AG08395 (cell line): ENCODE results near the gene FES.
"Not testable (repeated sequence)": the region's sequence is repeated elsewhere in the genome, so short reads cannot be mapped to it uniquely, and the experiment has no call there.

Experiments used
- DNase-seq: peaks from one replicate; pipeline ENCODE4 v3.0.0; 2012; ENCODE audit warnings: mixed read lengths, low spot score

The FES gene

DNA sequence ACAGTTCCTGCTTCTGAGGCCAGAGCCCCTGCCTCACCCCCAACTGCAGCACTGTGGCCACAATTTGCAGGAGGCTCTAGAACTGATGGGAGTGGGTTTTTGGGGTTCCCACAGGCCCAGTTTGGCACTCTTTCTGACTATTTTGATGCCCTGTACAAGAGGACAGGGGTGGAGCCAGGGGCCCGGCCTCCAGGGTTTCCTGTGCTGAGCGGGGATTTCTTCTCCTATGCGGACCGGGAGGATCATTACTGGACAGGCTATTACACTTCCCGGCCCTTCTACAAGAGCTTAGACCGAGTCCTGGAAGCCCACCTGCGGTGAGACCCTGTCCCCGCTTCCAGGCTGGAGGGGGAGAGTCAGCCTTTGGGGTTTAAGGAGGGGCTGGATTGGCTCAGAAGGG is 25.7 kb downstream of the FES start:
- no peak for DNase-seq

DNA sequence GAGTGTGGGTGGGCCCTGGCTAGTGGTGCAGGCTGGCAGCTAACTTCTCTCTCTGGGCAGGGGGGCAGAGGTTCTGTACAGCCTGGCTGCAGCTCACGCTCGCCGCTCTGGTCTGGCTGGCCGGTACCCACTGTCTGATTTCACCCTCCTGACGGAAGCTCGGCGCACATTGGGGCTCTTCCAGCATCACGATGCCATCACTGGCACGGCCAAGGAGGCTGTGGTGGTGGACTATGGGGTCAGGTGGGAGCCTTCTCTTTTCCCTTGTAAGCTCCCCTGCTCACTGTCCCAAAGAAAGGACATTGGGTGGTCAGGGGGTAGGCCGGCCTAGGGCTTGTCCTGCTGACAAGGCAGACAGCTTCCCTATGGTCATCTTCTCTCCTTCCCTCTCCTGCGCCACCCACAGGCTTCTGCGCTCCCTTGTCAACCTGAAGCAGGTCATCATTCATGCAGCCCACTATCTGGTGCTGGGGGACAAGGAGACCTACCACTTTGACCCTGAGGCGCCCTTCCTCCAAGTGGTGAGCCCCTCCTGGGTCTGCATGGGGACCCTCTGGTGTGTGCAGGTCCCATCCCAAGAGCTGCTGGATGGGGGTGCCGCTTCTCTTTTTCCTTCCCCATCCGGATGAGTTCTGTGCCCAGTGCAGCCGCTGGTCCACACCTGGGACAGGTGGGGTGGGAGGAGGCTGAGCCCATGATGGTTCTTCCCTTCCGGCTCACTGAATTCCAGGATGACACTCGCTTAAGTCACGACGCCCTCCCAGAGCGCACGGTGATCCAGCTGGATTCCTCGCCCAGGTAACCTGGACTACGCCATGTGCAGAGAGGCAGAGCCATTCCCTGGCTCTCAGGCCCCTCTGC is 26.4 kb downstream of the FES start:
- no peak for DNase-seq

DNA sequence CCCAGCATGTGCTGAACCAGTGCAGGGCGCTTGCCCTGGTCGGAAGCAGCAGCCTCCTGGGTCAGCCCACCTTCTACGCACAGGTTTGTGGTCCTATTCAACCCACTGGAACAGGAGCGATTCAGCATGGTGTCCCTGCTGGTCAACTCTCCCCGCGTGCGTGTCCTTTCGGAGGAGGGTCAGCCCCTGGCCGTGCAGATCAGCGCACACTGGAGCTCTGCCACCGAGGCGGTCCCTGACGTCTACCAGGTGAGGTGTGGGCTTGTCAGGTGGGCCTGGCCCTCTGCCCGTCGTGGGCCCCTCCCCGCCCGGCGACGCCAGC is 27.0 kb downstream of the FES start:
- no peak for DNase-seq

DNA sequence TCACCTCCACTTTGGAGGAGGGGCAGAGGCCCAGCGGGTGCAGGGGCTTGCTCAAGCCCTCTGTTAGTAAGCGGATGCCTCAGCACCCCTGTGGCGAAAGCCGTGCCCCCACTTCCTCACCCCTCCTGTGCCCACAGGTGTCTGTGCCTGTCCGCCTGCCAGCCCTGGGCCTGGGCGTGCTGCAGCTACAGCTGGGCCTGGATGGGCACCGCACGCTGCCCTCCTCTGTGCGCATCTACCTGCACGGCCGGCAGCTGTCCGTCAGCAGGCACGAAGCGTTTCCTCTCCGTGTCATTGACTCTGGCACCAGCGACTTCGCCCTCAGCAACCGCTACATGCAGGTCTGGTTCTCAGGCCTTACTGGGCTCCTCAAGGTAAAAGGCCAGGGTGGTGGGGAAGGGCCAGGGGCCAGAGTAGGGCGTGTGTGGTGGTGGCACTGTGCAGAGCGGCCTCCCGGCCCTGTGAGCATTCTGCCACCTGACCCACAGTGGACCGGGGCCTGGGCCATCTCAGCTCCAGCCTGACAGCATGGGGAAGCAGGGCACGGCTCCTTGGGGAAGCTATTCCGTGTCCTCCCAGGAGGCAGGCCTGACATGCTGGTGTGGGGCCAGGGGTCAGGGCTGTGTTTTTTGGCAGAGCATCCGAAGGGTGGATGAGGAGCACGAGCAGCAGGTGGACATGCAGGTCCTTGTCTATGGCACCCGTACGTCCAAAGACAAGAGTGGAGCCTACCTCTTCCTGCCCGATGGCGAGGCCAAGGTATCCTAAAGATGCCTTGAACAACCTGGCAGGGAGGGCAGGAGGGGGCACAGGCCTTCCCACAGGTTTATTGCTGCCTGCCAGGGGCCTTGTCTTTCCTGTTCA is 27.8 kb downstream of the FES start:
- no peak for DNase-seq

DNA sequence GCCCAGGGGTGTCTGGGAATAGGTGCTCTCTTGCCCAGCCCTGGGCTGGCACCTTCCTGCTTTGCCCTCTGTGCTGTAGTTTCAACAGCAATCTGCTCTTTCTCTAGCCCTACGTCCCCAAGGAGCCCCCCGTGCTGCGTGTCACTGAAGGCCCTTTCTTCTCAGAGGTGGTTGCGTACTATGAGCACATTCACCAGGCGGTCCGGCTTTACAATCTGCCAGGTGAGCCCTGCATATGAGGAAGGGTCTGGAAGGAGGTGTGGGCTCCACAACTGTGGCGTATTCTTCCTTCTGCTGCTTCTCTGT is 28.4 kb downstream of the FES start:
- no peak for DNase-seq

DNA sequence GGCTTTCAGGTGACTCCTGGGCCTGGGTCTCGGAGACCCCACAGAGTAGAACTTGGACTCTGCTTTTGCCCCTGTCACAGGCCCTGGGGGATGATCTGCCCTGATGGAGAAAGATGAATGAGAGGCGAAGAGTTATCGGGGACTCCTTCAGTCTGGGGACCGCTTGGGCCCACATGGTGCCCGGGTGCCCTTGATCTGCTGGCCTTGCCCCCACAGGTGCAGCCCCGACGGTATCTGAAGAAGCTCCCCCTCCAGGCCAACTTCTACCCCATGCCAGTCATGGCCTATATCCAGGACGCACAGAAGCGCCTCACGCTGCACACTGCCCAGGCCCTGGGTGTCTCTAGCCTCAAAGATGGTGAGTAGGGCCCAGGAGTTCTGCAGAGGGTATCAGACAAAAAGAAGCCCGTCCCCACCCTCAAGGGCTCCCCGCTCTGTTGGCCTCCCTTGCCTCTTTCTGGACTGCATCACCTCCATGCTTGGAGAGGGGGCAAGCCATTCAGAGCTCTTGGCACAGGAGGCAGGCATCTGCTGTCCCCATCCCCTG is 29.2 kb downstream of the FES start:
- no peak for DNase-seq

DNA sequence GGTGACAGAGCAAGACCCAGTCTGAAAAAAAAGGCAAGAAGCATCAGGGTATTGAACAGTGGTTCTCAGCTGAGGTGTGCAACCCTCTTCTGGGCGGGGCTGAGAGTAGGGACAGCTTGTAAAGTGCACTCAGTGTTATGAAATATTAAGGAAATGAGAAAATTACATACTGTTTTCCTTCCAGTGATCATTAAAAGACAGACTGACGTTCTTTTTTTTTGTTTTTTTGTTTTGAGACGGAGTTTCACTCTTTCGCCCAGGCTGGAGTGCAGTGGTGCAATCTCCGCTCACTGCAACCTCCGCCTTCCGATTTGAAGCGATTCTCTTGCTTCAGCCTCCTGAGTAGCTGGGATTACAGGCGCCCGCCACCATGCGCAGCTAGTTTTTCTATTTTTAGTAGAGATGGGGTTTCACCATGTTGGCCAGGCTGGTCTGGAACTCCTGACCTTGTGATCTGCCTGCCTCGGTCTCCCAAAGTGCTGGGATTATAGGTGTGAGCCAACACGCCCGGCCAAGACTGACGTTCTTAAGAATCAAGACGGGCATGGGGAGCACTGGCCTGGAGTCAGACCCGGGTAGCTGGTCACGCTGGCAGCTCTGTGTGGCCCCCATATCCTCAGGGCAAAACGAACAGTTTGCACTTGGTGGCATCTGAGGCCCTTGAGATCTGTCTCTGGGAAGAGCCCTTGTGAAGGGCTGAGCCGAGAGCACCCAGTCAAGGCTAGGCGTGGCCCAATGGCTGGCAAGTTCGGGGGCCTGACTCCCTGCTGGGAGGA is 30.2 kb downstream of the FES start:
- no peak for DNase-seq

DNA sequence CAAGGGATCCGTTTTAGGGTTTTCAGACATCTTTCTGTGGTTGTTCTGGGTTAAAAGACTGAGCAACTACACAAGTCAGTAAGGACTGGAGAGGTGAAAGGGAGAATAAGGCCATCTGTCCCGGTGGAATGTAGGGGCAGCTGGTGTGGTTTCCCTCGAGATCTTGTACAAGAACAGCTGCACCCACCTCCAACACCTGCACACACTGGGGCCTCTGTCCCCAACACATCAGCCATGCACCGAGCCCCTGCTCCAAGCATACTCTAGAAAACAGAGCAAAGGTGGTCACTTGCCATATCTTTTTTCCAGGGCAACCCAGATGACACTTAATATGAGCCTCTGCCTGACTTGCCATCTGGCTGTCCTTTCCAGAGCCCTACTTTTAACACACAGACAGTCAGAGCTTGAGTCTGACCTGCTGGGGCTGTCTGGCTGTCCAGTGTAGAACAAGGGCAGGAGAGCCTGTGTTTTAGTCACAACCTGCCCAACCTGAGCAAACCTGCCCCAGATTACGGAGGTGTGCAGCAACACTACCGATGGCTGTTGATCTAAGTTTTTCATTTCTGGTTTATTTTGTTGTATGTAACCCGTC is 31.0 kb downstream of the FES start:
- DNase-seq: no peak

DNA sequence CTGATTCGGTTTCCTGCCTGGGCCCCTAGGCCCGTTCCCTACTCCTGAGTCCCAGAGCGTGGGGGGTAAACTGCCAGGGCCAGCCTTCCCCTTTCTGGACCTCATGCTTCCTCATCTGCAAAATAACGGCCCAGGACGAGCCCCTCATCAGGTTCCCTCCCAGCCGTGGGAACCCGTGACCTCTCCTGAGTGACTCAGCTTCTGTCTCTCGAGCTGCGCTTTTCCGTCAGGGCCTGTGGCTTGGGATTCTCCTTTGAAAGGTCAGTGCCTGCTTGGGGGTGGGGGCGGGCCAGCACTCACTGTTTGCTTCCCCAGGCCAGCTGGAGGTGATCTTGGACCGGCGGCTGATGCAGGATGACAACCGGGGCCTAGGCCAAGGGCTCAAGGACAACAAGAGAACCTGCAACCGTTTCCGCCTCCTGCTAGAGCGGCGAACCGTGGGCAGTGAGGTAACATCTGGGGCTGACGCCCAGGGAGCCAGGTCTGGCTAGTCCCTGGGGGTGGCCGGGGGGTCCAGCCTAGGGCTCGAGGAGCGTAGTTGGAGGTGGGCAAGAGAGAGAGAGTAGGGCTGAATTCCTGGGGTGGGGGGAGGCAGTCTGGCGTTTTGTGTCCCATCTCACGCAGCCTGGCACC is 31.6 kb downstream of the FES start:
- DNase-seq: no peak

DNA sequence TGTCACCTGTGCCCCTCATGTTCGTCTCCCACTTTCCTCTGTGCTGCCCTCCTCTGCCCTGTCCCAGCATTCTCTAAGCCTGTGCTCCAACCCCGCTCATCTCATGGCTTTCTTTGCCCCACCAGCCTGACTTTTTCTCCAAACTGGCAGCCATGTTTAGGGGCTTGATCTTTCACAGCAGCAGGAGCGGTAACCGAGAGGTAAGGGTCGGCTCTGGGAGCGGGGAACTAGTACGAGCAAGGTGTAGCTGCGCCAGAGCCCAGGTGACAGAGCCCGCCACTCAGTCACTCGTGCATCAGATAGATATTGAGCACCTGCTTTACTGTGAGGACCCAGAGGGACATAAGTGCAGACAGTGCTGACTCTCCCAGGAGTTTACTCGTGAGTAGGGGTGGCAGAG is 32.2 kb downstream of the FES start:
- DNase-seq: no peak

DNA sequence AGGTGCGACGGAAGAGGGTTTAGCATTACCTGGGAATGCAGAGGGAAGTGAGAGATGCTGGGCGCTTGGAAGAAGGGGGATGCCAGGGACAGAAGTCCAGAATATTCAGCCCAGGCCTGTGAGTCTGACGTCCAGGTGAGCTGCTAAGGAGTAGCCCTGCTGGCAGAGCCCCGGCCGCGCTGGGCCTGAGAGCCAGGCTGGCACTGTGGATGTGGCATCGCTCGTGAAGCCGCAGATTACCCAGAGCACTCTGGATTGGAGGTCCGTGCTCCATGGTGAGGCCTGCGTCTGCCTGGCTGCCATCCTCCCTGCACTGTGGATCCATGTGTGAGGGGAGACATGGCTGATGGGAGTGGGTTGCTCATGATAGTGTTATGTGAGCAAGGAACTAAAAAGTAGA is 33.3 kb downstream of the FES start:
- DNase-seq: no peak

DNA sequence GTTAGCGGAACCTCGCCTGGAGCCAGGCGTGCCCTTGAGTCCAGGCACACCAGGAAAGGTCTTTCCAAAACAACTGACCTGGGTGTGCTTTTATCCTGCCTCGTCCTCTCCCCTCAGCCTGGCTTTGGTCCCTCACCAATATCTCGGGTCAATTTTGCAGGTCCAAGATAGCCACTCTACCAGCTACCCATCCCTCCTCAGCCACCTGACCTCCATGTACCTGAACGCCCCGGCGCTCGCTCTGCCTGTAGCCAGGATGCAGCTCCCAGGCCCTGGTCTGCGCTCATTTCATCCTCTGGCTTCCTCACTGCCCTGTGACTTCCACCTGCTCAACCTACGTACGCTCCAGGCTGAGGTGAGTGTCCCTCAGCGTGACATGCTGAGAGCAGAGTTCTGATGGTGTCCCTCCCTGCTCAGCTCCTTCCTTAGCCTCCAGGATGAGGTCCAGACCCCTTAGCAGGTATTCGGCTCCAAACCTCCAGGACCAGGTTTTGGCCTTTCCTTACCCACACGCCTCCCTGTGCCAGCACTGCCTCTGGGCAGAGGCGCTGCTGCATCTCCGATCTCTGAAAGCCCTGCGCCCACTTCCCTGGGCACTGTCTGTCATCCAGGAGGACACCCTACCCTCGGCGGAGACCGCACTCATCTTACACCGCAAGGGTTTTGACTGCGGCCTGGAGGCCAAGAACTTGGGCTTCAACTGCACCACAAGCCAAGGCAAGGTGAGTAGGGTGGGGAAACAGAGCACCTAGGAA is 33.9 kb downstream of the FES start:
- no peak for DNase-seq

DNA sequence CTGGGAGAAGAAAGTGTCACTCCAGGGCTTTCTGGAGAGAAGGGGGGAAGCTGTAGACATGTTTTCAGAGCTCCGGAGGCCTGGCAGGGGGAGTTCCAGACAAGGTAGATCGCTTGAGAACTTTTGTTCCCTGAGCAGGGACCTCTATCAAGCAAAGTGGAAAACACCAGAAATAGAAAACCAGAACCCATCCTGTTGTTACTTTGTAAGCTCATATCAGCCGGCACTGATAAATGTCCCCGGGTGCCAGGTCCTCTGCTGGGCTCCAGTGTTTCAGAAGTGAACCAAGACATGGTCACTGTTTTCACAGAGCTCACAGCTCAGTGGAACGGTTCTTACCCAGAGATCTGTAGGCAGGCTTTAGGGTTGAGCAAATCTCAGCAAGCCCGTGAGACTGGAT is 34.5 kb downstream of the FES start:
- no peak for DNase-seq

DNA sequence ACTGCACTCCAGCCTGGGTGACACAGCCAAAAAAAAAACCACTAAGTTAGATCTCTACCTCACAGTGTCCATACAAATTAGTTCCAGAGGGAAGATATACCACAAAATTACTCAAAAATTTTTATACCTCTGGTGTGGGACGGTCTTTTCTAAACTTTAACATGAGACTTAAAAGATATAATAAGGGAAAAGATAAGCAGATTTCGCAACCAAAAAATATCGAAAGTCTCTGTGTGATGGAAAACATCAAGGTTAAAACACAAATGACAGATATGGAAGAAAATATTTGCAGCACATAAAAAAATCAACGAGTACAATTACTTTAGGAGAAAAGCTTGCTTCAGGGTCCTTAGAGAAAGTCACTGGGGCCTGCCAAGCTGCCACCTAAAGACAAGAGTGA is 37.6 kb downstream of the FES start:
- DNase-seq: no peak

DNA sequence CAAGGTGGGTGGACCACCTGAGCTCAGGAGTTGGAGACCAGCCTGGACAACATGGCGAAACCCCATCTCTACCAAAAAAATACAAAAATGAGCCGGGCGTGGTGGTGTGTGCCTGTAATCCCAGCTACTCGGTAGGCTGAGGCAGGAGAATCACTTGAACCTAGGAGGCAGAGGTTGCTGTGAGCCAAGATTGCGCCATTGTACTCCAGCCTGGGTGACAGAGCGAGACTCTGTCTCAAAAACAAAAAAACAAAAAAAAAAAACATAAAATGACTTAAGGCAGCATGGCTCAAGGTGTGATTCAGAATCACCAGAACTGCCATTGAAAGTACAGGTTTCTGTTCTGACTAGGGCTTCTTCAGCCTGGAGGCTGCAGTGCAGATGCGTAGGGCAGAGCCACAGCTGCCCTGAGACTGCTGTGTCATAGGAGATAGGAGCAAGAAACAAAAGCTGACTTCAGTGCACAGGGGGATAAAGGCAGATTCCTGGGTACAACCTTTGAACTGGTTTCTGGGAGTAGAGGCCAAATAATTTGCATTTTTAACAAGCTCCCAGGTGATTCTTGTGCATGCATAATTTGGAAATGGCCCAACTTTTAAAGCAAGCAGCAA is 38.5 kb downstream of the FES start:
- DNase-seq: not testable (repeated sequence)

DNA sequence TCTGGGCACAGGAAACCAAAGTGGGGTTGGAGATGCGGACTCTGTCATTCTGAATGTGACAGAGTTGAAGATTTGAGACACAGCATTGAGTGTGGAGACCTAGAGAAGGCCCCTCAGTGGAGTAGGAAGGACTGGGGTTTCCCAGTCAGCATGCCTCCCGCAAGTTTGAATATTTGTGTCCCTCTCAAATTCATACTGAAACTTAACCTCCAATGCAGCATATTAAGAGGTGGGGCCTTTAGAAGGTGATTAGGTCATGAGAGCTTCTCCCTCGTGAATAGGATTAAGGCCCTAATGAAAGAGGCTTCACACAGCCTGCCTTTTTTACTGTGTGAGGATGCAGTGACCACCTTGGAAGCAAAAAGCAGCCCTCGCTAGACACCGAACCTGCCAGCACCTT is 40.1 kb downstream of the FES start:
- DNase-seq: no peak

DNA sequence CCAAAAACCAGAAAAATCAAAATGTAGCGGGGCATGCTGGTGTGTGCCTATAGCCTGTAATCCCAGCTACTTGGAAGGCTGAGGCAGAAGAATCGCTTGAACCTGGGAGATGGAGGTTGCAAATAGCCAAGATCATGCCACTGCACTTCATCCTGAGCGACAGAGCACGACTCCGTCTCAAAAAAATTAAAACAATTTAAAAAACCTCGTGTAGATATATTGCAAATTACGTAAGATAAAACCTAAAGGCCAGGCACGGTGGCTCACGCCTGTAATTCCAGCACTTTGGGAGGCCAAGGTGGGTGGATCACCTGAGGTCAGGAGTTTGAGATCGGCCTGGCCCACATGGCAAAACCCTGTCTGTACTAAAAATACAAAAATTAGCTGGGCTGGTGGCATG is 42.5 kb downstream of the FES start:
- not testable (repeated sequence) for DNase-seq

DNA sequence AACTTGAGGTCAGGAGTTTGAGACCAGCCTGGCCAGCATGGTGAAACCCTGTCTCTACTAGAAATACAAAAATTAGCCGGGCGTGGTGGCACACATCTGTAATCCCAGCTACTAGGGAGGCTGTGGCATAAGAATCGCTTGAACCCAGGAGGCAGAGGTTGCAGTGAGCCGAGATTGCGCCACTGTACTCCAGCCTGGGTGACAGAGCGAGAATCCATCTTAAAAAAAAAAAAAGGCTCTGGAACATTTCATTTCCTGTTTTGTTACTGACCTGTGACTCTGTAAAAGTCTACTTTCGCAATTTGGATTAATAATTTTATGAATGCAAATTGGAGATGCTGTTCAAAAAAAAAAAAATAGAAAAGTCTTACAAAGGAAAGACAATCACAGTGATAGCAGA is 43.8 kb downstream of the FES start:
- not testable (repeated sequence) for DNase-seq

DNA sequence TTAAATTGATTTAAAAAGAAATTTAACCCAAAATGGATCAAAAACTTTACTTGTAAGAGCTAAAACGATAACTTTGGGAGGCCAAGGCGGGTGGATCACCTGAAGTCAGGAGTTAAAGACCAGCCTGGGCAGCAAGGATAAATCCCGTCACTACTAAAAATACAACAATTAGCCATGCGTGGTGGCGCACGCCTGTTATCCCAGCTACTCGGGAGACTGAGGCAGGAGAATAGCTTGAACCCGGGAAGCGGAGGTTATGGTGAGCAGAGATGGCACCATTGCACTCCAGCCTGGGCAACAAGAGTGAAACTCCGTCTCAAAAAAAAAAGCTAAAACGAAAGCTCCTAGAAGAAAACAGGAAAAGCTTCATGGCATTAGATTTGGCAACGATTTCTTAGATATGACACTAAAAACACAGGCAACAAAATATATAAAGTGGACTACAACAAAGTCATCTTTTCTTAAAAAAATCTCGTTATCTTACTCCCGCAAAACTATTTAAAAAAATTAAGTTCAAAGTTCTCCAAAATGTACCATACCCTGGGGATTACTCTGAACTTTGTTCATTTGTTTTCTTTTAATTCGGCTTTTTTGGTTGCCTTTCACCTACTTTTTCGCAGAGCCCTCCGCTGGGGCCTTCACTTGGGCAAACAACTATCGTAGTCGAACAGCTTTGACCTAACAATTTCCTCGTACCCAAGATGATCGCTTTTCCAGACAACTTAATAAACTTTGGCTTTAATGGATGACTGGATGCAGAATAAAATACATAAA is 45.1 kb downstream of the FES start:
- DNase-seq: no peak
